GM23338 (cell line): ENCODE data around the gene ARID3B. TPM values are rescaled to one million over a fixed set of nuclear protein-coding genes. Genes with fewer than 3 reads are reported as not detected.

Experiments
- EZH2phosphoT487 ChIP-seq: fragments of 200-600 bp; sonication (generic); IDR thresholded peaks from one replicate; pipeline ENCODE4 v1.8.1; 2018; ENCODE audit warnings: antibody characterized with exemption; ENCODE audit not compliant: unreplicated experiment
- JUNB ChIP-seq: IDR thresholded peaks from one replicate; pipeline ENCODE4 v1.6.1; 2016; ENCODE audit warnings: antibody characterized with exemption; ENCODE audit not compliant: unreplicated experiment
- POLR2AphosphoS5 ChIP-seq: IDR thresholded peaks from 2 replicates; pipeline ENCODE4 v1.6.1; 2016; ENCODE audit warnings: antibody characterized with exemption, low read depth
- ZNF114 ChIP-seq: fragments of 250-450 bp; sonication (Bioruptor Pico); IDR thresholded peaks from 2 replicates; pipeline ENCODE4 v1.5.0; 2020; ENCODE audit warnings: mild to moderate bottlenecking, moderate library complexity
- ZNF331 ChIP-seq: fragments of 250-450 bp; sonication (Bioruptor Pico); IDR thresholded peaks from 2 replicates; pipeline ENCODE4 v1.5.0; 2020; ENCODE audit warnings: low read depth, mild to moderate bottlenecking, moderate library complexity
- ZNF462 ChIP-seq: fragments of 250-450 bp; sonication (Bioruptor Pico); IDR thresholded peaks from 2 replicates; pipeline ENCODE4 v1.5.0; 2020; ENCODE audit warnings: mild to moderate bottlenecking, moderate library complexity
- polyA plus RNA-seq: library from polyadenylated mRNA; unstranded; fragments of >200 nt; fragmentation: Nextera tagmentation; extraction: Ambion mirVana; gene quantifications from 2 replicates; pipeline ENCODE4 v1.2.1, GENCODE V29; 2016
- total RNA-seq: library from RNA; depleted of rRNA; stranded (reverse); fragments of >200 nt; shearing (Covaris generic); gene quantifications from 2 replicates; pipeline ENCODE4 v1.2.3, GENCODE V29; 2014
- TF ChIP-seq, protein P1 (sequence below), 2 experiments: fragments of 200-600 bp in 1 of 2; sonication (generic) in 1 of 2; conservative IDR thresholded peaks; 2 replicates each; pipeline versions ENCODE4 v1.5.1 to v1.6.1; 2016 to 2017; ENCODE audit warnings: antibody characterized with exemption in 2 of 2, low read depth in 2 of 2, mild to moderate bottlenecking in 2 of 2, moderate library complexity in 1 of 2

The ARID3B gene
- total and polyA plus RNA-seq, 2 experiments from 2014 or later, result 65.5 to 147 TPM

DNA sequence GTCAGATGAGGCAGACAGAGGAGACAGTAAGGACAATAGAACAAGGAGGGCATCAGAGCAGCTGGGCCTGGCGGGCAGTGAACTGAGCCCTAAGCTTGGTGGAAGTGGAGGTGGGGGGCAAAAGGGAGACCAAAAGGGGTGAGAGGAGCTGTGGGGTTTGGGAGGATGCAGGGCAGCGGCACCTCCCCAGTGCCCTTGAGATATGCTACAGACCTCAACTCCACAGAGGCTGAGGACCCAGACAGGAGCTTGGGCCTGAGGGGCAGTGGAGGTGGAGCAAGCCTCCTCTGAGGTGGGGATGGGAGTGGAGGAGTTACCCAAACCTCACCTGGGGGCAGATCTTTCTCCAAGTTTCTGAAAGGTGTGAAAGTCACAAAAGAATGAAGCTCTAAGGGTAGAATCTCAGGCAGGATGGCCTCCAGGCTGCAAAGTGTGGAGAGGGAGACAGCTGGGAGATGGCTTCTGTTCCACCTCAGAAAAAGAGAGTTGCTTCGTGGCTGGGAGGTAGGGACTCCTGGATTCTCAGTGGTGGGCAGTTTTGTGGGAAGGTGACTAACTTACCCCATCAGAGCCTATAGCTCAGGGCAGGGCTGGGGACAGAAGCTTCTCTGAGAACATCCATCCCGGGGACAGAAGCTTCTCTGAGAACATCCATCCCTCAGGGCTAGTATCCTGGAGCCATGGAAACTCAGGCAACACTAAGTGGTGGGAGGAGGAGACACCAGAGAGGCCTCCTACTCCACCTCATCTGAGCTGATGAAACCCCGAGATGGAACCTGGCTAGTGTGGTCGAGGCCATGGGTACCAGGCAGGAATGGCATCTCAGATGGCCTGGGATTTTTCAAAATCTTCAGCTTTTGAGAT, 72.3 kb downstream of the ARID3B start (continued):
- no peak for TF ChIP-seq ZNF462 (CRISPR knock-in tag)
- TF ChIP-seq POLR2AphosphoS5, result no peak
- TF ChIP-seq, protein P1, sequence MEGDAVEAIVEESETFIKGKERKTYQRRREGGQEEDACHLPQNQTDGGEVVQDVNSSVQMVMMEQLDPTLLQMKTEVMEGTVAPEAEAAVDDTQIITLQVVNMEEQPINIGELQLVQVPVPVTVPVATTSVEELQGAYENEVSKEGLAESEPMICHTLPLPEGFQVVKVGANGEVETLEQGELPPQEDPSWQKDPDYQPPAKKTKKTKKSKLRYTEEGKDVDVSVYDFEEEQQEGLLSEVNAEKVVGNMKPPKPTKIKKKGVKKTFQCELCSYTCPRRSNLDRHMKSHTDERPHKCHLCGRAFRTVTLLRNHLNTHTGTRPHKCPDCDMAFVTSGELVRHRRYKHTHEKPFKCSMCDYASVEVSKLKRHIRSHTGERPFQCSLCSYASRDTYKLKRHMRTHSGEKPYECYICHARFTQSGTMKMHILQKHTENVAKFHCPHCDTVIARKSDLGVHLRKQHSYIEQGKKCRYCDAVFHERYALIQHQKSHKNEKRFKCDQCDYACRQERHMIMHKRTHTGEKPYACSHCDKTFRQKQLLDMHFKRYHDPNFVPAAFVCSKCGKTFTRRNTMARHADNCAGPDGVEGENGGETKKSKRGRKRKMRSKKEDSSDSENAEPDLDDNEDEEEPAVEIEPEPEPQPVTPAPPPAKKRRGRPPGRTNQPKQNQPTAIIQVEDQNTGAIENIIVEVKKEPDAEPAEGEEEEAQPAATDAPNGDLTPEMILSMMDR (conservative IDR thresholded peaks at IDR 0.05; ENCODE audit: low read depth in 2 of 2), result no peak
- TF ChIP-seq EZH2phosphoT487, result no peak
- TF ChIP-seq ZNF331 (CRISPR knock-in tag), result no peak
- TF ChIP-seq JUNB, result no peak
- TF ChIP-seq ZNF114 (CRISPR knock-in tag), result no peak
